ENCODE data around the gene AGTRAP. TPM values are rescaled to one million over a fixed set of nuclear protein-coding genes. Genes with fewer than 3 reads are reported as not detected.

Gene AGTRAP
- total and polyA plus RNA-seq, 9 of the 15 experiments (the other 6 are each of a cell fraction or from before 2014, with no cell fraction given), result 26.8 to 105 (median 57.5) TPM

DNA sequence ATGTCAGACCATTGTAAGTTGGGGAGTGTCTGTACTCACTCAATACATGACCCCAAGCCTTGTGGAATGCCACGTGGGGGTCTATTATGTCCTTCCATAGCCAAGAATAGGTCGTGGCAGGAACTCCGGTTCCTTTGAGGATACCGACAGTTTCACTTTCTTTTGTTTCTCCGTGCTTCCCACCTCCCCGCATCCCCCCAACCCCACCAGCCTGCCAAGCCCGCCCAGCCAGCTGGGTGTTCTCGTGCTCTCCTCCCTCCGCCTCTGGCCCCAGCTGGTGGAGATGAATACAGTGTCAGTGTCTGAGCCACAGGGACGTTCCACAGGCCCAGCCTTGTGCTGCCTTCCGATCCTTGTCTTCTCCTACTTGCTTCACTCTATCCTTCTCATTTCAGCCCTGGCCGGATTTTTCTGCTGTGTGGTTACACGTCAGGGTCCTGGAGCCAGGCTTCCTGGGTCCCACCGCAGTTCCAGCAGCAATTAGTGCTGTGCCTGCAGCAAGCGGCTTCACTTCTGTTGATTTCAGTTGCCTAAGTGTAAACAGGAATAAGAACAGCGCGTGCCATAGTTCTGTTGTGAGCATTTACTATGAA, 4.1 kb upstream of the AGTRAP start (continued):
- no peak for TF ChIP-seq RNF219 (CRISPR knock-in tag; IDR thresholded peaks at IDR 0.05)
- TF ChIP-seq, protein P1, sequence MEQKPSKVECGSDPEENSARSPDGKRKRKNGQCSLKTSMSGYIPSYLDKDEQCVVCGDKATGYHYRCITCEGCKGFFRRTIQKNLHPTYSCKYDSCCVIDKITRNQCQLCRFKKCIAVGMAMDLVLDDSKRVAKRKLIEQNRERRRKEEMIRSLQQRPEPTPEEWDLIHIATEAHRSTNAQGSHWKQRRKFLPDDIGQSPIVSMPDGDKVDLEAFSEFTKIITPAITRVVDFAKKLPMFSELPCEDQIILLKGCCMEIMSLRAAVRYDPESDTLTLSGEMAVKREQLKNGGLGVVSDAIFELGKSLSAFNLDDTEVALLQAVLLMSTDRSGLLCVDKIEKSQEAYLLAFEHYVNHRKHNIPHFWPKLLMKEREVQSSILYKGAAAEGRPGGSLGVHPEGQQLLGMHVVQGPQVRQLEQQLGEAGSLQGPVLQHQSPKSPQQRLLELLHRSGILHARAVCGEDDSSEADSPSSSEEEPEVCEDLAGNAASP (IDR thresholded peaks at IDR 0.05), result no peak
- TF ChIP-seq, protein P2, sequence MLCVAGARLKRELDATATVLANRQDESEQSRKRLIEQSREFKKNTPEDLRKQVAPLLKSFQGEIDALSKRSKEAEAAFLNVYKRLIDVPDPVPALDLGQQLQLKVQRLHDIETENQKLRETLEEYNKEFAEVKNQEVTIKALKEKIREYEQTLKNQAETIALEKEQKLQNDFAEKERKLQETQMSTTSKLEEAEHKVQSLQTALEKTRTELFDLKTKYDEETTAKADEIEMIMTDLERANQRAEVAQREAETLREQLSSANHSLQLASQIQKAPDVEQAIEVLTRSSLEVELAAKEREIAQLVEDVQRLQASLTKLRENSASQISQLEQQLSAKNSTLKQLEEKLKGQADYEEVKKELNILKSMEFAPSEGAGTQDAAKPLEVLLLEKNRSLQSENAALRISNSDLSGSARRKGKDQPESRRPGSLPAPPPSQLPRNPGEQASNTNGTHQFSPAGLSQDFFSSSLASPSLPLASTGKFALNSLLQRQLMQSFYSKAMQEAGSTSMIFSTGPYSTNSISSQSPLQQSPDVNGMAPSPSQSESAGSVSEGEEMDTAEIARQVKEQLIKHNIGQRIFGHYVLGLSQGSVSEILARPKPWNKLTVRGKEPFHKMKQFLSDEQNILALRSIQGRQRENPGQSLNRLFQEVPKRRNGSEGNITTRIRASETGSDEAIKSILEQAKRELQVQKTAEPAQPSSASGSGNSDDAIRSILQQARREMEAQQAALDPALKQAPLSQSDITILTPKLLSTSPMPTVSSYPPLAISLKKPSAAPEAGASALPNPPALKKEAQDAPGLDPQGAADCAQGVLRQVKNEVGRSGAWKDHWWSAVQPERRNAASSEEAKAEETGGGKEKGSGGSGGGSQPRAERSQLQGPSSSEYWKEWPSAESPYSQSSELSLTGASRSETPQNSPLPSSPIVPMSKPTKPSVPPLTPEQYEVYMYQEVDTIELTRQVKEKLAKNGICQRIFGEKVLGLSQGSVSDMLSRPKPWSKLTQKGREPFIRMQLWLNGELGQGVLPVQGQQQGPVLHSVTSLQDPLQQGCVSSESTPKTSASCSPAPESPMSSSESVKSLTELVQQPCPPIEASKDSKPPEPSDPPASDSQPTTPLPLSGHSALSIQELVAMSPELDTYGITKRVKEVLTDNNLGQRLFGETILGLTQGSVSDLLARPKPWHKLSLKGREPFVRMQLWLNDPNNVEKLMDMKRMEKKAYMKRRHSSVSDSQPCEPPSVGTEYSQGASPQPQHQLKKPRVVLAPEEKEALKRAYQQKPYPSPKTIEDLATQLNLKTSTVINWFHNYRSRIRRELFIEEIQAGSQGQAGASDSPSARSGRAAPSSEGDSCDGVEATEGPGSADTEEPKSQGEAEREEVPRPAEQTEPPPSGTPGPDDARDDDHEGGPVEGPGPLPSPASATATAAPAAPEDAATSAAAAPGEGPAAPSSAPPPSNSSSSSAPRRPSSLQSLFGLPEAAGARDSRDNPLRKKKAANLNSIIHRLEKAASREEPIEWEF (CRISPR knock-in tag; IDR thresholded peaks at IDR 0.05), result no peak
- TF ChIP-seq SMARCA5 (IDR thresholded peaks at IDR 0.05), result no peak
- no peak for TF ChIP-seq GATAD2A (IDR thresholded peaks at IDR 0.05)
- TF ChIP-seq, protein P3, sequence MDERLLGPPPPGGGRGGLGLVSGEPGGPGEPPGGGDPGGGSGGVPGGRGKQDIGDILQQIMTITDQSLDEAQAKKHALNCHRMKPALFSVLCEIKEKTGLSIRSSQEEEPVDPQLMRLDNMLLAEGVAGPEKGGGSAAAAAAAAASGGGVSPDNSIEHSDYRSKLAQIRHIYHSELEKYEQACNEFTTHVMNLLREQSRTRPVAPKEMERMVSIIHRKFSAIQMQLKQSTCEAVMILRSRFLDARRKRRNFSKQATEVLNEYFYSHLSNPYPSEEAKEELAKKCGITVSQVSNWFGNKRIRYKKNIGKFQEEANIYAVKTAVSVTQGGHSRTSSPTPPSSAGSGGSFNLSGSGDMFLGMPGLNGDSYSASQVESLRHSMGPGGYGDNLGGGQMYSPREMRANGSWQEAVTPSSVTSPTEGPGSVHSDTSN (CRISPR knock-in tag; IDR thresholded peaks at IDR 0.05; ENCODE audit: low read depth), result no peak
- TF ChIP-seq, protein P3 (tag; conservative IDR thresholded peaks at IDR 0.05; ENCODE audit: low read depth), result no peak
- no peak for TF ChIP-seq RBM15 (IDR thresholded peaks at IDR 0.05; ENCODE audit: insufficient read depth, low read length)
- TF ChIP-seq KDM5B (IDR thresholded peaks at IDR 0.05; ENCODE audit: insufficient replicate concordance, low read depth, low read length), result no peak
